SH-SY5Y (cell line): Measurements from ENCODE around the gene DPP6.

Experiments used
- GATA2 ChIP-seq: IDR thresholded peaks from 2 replicates; pipeline ENCODE4 v1.6.1; 2011; ENCODE audit warnings: mild to moderate bottlenecking, low read depth, low read length
- GATA3 ChIP-seq: IDR thresholded peaks from 2 replicates; pipeline ENCODE4 v1.6.1; 2011; ENCODE audit warnings: low read depth, mild to moderate bottlenecking, low read length, moderate library complexity

DPP6 gene

DNA sequence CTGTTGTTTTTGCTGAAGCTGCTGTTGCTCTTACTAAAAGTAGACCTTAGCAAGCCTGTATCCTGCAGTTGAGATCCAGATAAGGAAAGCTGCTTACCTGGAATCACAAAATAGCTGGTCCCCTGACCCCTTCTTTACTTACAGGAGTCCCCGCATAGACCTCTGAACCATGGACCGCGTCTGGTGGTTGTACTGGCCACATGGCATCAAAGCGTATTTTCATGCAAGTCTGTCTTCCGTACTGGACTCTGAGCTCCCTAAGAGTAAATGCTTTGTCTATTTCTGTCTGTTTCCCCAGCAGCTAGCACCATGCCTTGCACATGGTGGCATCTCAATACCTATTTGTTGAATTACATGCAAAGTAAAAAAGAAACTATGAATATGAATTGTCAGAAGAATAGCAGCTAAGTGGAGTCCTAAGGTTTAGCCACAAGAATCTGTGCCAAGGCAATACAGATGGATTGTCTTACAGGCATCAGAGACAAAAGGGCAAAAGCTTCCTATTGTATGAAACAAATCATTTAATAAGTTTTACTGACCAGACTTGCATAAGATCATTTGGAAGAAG, 791.6 kb downstream of the DPP6 start:
- no peak for TF ChIP-seq GATA2
- TF ChIP-seq GATA3 = no peak

DNA sequence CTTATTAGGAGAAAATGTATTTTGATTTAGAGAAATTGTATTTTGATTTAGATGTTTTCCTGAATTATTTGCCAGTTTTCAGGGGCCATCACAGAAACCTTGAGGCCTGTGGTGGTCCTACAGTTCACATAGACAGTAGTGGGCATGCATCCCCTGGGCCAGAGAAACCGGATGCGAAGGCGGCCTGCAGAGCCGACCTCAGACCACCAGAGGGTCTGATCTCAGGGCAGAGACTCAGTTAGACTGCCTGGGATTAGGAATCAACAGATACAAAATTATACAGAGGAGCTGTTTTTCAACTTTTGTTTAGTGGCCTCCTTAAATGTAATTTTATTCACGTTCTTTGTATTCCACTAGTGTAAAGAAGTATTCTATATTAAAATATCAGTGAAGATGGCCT, 792.3 kb downstream of the DPP6 start:
- no peak for TF ChIP-seq GATA3
- no peak for TF ChIP-seq GATA2

- TF ChIP-seq GATA3 (no peak), GATA2 (no peak)
These were observed 792.8 kb downstream of the DPP6 start for GRCh38 chr7:154844955-154845354.

DNA sequence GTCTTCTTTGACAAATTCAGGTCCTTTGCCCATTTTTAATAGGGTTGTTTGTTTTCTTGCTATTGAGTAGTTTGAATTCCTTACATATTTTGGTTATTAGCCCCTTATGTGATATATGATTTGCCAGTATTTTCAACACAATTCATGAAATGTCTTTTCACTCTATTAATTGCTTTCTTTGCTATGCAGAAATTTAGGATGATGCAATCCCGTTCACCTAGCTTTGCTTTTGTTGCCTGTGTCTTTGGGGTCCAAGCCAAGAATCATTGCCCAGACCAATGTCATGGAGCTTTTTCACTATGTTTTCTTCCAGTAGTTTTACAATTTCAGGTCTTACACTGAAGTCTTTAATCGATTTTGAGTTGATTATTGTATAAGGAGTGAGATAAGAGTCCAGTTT, 796.3 kb downstream of the DPP6 start:
- TF ChIP-seq GATA3 (no peak), GATA2 (no peak)

GRCh38 chr7:154852205-154852604, 800.0 kb downstream of the DPP6 start:
- TF ChIP-seq GATA2 (no peak), GATA3 (no peak)

DNA sequence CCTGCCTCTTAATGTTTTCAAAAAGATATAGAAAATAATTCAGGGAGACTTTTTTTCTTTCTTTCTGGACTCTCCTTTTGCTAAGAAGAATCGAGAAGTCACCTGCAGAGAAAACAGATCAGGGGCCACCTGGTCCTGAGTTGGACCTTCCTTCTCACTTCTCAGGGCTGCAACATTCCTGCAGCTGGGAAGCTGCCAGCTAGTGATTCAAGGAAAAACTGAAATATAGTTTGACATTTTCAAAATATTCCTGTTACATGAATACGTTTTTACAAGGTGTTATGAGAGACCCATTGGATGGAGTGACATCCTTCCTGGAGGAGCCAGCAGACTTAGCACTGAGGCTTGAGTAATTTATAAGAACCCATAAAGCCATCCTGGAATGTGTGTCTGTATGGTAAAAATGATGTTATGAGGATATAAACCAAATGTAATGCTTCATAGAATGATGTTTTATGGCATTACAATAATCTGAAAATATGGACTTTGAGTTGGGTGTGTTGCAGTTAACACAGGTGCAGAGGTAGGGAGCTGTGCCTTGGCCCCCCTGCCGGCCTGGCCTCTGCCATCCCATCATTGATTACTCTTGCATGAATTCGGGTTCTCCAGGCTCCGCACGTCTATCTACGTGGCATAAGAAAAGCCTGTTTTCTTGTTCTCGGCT, 801.0 kb downstream of the DPP6 start:
- TF ChIP-seq GATA2 = no peak

- TF ChIP-seq GATA3 = no peak
- no peak for TF ChIP-seq GATA2
These were observed 801.5 kb downstream of the DPP6 start for GRCh38 chr7:154853727-154854095.

GRCh38 chr7:154854836-154855235, 802.6 kb downstream of the DPP6 start:
- TF ChIP-seq GATA2 = no peak

GRCh38 chr7:154855366-154855765, 803.2 kb downstream of the DPP6 start:
- TF ChIP-seq GATA2 (no peak), GATA3 (no peak)

DNA sequence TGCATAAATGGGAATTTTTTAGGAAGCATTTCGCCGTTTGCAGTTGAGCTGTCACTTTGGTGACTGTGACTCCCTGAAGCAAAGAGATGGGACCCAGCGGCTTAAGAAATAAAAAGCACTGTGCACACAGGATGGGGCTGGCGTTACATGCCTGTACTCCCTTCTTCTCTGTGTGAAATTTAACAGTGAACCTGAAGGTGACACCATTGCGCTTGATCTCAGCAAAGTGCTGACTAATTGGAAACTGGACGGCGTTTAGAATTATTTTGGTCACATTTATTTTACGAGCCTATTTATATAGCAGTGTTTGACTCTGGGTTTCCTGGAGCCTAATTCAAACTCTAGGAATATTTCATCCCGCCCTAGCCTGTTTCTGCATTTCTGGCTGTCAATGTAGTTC, 804.5 kb downstream of the DPP6 start:
- no peak for TF ChIP-seq GATA3
- no peak for TF ChIP-seq GATA2

GRCh38 chr7:154857240-154857639, 805.0 kb downstream of the DPP6 start:
- TF ChIP-seq GATA3 (no peak), GATA2 (no peak)

GRCh38 chr7:154857728-154858681, 805.8 kb downstream of the DPP6 start:
- no peak for TF ChIP-seq GATA3
- TF ChIP-seq GATA2 = no peak

DNA sequence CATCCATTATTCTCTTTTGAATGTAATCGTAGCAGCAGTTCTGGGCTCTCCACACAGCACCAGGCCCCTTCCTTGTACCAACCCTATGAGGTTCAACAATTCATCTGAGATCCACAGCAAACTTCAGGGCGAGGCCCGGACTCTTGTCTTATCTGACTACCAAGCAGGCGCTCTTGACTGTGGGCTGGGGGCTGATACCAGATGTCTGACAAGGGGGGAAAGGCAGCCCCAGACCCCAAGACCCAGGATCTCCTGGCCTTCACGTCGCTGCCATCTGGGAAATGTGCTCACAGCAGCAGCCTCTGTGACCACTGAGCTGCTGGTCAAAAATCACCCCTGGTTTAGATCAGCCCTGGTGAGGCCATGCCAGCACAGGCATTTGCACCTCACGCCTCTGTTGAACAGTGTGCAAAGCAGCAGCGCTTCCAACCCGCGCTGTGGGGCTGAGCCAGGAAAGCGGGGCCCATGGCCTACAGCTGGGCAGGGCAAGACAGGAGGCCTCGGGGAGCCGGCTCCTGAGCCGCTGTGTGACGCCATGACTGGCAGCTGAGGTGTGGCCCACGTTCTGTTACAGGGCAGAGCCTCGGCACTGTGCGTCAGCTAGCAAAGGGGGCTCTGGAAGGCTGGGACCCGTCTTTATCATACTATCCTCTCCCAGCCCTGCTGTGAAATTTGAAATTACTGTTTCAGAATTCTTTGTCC, 806.8 kb downstream of the DPP6 start:
- TF ChIP-seq GATA2 (no peak), GATA3 (no peak)

DNA sequence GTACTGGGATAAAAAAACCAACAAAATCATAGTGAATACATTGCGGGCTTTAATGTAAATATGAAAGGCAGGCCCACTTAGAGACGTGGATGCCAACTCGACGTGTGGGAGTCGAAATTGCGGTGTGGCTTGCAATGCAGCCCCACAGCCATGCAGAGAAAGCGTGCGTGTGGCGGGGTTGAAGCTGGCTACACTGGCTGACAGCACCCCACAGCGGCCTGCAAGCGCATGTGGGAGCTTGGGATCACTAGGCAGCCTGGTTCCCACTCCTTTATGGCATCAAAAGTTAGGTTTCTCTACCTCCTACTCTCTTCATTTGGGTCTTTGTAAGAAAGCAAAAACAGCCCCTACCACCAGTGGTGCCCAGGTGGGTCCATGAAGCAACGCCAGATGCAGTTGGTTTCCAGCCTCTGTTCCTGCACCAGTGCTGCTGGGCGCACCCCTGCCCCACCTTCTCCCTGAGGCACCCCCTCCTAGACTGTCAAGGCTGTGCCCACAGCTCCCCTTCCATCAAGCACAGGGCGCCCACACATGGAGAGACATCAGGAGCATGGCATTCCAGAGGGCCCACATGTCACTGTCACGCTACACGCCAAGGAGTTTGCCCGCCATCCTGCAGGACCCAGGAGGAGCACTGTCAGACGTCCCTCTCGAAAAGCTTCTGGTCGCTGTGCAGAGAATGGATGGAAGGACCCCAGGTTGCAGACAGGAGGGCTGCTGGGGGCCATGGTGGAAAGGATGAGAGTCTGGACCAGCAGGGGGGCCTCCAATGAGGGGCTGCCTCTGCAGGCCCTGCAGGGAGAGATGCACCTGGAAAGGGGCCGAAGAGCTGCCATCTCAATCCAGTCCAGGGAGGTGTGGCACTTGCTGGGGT, 807.8 kb downstream of the DPP6 start:
- TF ChIP-seq GATA2 = no peak
